Posterior vena cava (tissue), 2 donors: ENCODE data around the gene TOB1. TPM values are rescaled to one million over a fixed set of nuclear protein-coding genes. Genes with fewer than 3 reads are reported as not detected.
"Not testable (repeated sequence)": the region's sequence is repeated elsewhere in the genome, so short reads cannot be mapped to it uniquely, and the experiment has no call there.

Source experiments
- DNase-seq: peaks from one replicate; pipeline ENCODE4 v3.0.0-alpha.2; 2020; ENCODE audit warnings: low spot score
- intact Hi-C, 2 donors: fragments of 100-400 bp; cut with DNase I; formaldehyde crosslinking; loops; one replicate each; pipeline versions ENCODE4 v1.14.1 to v1.14.2; 2022 to 2023
- total RNA-seq, 2 donors: library from RNA; stranded (reverse); fragmentation: NEBNext Ultra II Directional; extraction: Animal tissue kit (Norgen Biotek cat#: 25700); gene quantifications; one replicate each; pipeline ENCODE4 v1.2.1, GENCODE V29; 2021
- donor health status: DM: yes; HTN: yes; CAD: no.
- donor health status: DM: yes; HTN: yes; CAD: no.

The TOB1 gene
- total RNA-seq, 2 donors from 2014 or later = 48.9 to 59.1 TPM

DNA sequence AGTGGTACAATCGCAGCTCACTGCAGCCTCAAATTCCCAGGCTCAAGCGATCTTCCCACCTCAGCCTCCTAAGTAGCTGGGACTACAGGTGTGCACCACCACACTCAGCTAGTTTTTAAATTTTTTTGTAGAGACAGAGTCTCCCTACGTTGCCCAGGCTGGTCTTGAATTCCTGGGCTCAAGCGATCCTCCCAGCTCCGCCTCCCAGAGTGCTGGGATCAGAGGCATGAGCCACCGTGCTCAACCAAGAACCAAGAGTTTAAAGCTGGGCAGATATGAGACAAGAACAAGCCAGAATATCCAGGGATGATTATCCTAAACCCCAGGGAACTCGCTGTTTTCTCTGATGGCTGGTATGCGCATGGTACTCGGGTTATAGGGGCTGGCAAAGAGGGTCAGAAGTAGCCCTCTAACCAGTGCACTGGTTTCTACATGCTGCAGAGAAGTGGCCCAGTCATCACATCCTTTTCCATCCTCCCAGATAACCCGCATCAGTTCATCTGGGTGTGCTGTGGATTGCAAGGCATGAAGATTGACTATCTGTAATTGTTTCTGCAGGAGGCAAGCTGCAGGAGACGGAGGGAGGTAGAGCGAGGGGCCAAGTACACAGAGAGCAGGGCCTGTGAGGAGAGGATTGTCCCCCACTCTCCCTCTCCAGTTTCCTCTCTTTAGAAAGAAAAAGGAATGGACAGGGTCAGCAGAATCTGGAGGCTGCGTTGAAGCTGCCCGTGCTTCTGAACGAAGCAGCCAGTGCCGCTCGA, 33.6 kb upstream of the TOB1 start:
- intact Hi-C loops = loop anchor here in 1 of 2 donors (5.0 kb wide), 1 partner anchor 32 kb away; the partner anchor contains the start of gene TOB1
- no peak for DNase-seq

GRCh38 chr17:50899005-50899460, 32.9 kb upstream of the TOB1 start:
- DNase-seq = no peak
- intact Hi-C loops = no loop called here

- no peak for DNase-seq
These were observed 32.3 kb upstream of the TOB1 start for GRCh38 chr17:50898369-50899004.

DNA sequence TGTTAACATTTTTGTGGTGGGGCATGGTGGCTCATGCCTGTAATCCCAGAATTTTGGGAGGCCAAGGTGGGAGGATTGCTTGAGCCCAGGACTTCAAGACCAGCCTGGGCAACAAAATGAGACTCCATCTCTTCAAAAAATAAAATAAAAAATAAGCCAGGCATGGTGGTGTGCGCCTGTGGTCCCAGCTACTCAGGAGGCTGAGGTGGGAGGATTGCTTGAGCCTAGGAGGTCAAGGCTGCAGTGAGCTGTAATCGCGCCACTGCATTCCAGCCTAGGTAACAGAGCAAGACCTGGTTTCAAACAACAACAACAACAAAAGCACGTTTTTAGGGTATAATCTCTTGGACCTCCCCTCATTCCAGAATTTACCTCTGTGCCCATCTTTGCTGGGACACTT, 28.4 kb upstream of the TOB1 start:
- DNase-seq, intact Hi-C loops: not testable (repeated sequence)

More at GRCh38 chr17:50898369-50899004, 32.3 kb upstream of the TOB1 start:
- intact Hi-C loops = no loop called here

GRCh38 chr17:50893183-50893993, 27.2 kb upstream of the TOB1 start:
- intact Hi-C loops = no loop called here
- no peak for DNase-seq

DNA sequence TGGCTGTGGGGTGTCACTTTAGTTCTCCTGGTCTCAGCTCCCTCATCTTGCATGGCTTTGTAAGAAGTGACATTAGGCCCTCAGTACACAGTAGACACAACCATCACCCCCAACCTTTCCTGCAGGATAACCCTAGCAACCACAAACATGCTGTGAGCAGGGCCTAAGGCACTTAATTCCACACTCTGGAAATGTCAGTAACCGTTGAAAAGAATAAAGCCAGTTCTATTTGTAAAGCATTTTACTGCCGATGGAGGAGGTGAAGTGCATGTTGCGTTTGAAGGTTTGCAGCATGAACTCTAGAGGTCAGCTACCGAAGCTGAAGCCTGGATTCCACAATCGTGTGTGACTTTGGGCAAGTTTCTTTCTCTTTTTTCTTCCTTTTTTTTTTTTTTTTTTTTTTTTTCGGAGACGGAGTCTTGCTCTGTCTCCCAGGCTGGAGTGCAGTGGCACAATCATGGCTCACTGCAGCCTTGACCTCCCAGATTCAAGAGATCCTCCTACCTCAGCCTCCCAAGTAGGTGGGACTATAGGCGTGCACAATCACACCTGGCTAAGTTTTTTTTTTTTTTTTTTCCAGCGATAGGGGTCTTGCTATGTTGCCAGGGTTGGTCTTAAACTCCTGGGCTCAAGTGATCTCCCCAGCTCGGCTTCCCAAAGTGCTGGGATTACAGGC, 26.1 kb upstream of the TOB1 start:
- DNase-seq = no peak
- intact Hi-C loops = no loop called here

GRCh38 chr17:50891577-50891989, 25.4 kb upstream of the TOB1 start:
- no peak for DNase-seq
- intact Hi-C loops = no loop called here

- DNase-seq = no peak
- intact Hi-C loops = no loop called here
These were observed 24.7 kb upstream of the TOB1 start for GRCh38 chr17:50890675-50891516.

GRCh38 chr17:50889528-50890118, 23.5 kb upstream of the TOB1 start:
- DNase-seq = no peak

DNA sequence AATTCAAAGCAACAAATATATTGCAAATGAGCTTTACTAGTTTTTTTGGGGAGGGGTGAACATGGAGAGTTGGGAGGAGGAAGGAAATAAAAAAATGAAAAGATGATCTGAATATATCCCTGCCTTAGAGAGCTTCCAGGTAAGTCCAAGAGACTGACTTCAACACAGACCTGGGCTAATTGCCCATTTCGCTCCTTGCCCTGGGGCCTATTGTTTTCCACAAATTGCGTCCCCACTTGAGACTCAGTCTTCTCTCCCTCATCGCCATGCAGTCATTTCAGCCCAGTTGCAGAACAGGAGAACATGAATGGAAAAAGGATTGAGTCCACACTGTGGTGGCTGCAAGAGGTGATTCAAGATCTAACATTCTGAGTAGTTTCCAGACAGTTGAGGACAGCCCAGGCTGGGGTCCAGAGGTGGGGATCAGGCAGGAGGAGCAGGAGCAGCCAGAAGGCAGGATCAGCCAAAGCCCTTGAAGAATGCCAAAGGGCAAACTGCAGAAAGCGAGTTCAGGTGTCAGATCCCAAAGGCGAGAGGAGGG, 21.6 kb upstream of the TOB1 start:
- DNase-seq = no peak
- intact Hi-C loops = loop anchor here in 1 of 2 donors (5.0 kb wide), 1 partner anchor 265 kb away; the partner anchor contains the start of gene NME1

More at GRCh38 chr17:50889528-50890118, 23.5 kb upstream of the TOB1 start:
- intact Hi-C loops = loop anchor here in 1 of 2 donors (5.0 kb wide), 1 partner anchor 263 kb away; the partner anchor contains the start of gene NME1

- intact Hi-C loops = loop anchor here in 1 of 2 donors (5.0 kb wide), 1 partner anchor 268 kb away; the partner anchor contains the start of gene NME1
- DNase-seq = no peak
These were observed 18.5 kb upstream of the TOB1 start for GRCh38 chr17:50884439-50885311.

- no peak for DNase-seq
- intact Hi-C loops = no loop called here
These were observed 17.8 kb upstream of the TOB1 start for GRCh38 chr17:50883850-50884438.

DNA sequence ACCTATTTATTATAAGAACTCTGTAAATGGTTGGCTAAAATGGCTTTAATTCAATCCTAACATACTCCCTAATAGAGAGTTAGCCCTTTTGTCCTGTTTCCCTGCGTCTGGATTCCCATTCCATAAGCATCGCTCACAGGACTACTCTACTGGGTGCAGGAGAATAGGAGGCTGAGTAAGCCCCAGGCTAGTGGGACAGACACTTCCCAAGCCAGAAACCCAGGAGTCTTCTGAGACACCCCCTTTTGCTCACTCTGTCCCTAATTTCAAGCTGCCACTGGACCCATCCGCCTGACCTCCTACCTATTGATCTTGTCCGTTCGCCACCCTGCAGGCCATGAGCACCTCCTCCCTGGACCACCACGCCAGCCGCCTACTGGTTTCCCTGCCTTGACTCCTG, 16.7 kb upstream of the TOB1 start:
- intact Hi-C loops = no loop called here
- no peak for DNase-seq

DNA sequence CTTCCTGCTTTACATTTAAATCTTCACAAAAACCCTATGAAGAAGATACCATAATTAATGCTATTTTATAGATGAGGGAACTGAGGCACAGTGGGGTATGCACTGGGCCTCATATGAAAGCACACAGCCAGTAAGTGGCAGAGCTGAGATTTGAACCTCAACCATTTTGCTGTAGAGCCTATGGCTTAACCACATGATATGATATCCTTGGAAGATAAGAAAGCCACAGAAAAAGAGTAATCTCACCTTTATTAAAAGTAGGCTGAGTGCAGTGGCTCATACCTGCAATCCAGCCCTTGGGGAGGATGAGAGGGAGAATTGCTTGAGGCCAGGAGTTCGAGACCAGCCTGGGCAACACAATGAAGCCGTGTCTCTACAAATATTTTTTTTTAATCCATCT, 15.0 kb upstream of the TOB1 start:
- no peak for DNase-seq
- intact Hi-C loops = no loop called here

GRCh38 chr17:50879086-50879485, 12.9 kb upstream of the TOB1 start:
- intact Hi-C loops = no loop called here
- DNase-seq = no peak

- intact Hi-C loops = no loop called here
These were observed 11.7 kb upstream of the TOB1 start for GRCh38 chr17:50877838-50878237.

More at GRCh38 chr17:50877838-50878237, 11.7 kb upstream of the TOB1 start:
- no peak for DNase-seq
